ENCODE measurements around the gene SOX18. TPM values are rescaled to one million over a fixed set of nuclear protein-coding genes. Genes with fewer than 3 reads are reported as not detected.
A peak's percentile ranks its signal among the peaks of the same experiment; 100 is the strongest.

SOX18 gene
- total and polyA plus RNA-seq, 2 experiments from 2014 or later = 0.21 TPM; not detected in 1

- TF ChIP-seq, protein P1, sequence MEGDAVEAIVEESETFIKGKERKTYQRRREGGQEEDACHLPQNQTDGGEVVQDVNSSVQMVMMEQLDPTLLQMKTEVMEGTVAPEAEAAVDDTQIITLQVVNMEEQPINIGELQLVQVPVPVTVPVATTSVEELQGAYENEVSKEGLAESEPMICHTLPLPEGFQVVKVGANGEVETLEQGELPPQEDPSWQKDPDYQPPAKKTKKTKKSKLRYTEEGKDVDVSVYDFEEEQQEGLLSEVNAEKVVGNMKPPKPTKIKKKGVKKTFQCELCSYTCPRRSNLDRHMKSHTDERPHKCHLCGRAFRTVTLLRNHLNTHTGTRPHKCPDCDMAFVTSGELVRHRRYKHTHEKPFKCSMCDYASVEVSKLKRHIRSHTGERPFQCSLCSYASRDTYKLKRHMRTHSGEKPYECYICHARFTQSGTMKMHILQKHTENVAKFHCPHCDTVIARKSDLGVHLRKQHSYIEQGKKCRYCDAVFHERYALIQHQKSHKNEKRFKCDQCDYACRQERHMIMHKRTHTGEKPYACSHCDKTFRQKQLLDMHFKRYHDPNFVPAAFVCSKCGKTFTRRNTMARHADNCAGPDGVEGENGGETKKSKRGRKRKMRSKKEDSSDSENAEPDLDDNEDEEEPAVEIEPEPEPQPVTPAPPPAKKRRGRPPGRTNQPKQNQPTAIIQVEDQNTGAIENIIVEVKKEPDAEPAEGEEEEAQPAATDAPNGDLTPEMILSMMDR (conservative IDR thresholded peaks at IDR 0.05; ENCODE audit: low read depth in 2 of 2) = no peak
- no peak for TF ChIP-seq STAT1 (IDR thresholded peaks at IDR 0.05; ENCODE audit: unreplicated experiment)
- no peak for TF ChIP-seq ZNF331 (CRISPR knock-in tag; IDR thresholded peaks at IDR 0.05; ENCODE audit: low read depth)
- TF ChIP-seq EZH2 (IDR thresholded peaks at IDR 0.05; ENCODE audit: low read depth, unreplicated experiment) = no peak
Measured at GRCh38 chr20:64037199-64037497, 12.3 kb downstream of the SOX18 start (continued).

DNA sequence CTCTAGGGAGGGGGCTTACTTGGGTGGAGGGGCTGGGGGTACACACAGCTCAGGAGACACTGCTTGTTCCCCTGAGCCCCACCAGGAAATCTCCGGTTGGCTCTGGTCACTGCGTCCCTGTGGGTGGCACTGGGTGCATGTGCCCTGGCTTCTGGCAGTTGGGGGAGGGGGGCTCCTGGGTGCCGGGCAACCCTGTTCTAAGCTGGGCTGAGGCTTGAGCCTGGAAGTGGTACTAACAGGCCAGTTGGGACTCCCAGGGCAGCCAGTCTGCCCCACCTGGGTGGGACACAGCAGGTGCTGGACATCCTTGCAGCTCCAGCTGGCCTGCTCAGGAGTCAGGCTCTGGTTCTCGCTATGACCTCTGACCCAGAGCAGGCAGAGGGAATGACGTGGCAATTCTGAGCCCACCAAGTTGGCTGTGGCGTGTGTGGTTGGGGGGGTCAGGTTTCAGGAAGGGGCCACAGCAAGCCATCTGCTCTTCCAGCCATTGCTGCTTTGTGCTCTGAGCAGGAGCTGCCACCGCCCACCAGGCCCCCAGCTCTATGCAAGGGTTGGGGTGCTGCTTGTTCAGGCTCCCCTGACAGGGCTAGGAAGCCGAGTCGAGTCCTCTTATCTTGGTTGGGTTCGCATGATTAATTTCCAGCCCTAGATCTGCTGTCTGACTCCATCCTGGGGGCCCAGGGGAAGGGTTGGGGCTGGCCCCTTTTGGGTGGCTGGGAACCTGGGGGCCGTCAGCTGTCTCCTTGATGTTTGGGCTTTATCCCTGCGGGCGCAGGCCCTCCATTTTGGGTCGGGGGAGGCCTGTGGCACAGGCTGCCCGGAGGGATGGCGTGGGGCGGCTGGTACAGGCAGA lies 12.9 kb downstream of the SOX18 start:
- H3K4me1 ChIP-seq (ENCODE audit: insufficient read depth) = peaks cover 32% of the 10 kb centered on the region
- Mint-ChIP-seq H3K27me3 (ENCODE audit: insufficient read depth, low read depth, poor library complexity) (peaks cover 43% of the 10 kb centered on the region), H3K4me1 (peaks cover 32% of the 10 kb centered on the region), H3K4me3 (no peak overlapping the region), H3K27ac (no peak overlapping the region), H3K9me3 (no peaks in the 10 kb centered on the region), H3K36me3 (ENCODE audit: low read depth) (peaks cover 6% of the 10 kb centered on the region)
- TF ChIP-seq POLR2AphosphoS5 (IDR thresholded peaks at IDR 0.05; ENCODE audit: low read depth) (no peak), JUNB (IDR thresholded peaks at IDR 0.05; ENCODE audit: unreplicated experiment) (no peak), EZH2phosphoT487 (IDR thresholded peaks at IDR 0.05; ENCODE audit: unreplicated experiment) (no peak), STAT1 (IDR thresholded peaks at IDR 0.05; ENCODE audit: unreplicated experiment) (no peak), EZH2 (IDR thresholded peaks at IDR 0.05; ENCODE audit: low read depth, unreplicated experiment) (no peak), ZNF331 (CRISPR knock-in tag; IDR thresholded peaks at IDR 0.05; ENCODE audit: low read depth) (no peak), ZNF462 (CRISPR knock-in tag; IDR thresholded peaks at IDR 0.05) (no peak)
- H3K4me3 ChIP-seq = no peak overlapping the region
- H4K20me1 ChIP-seq (replicated peaks; ENCODE audit: insufficient read depth) = no peaks in the 10 kb centered on the region
- H3K4me2 ChIP-seq = peak overlapping the region; percentile 91; the same call in 1 of the 2 replicates
- no peak overlapping the region for H3K27ac ChIP-seq (ENCODE audit: low read depth)
- no peak for DNase-seq (ENCODE audit: low spot score)
- no peaks in the 10 kb centered on the region for H3K79me2 ChIP-seq (replicated peaks; ENCODE audit: insufficient read depth)
- H3K36me3 ChIP-seq (ENCODE audit: insufficient read depth) = no peaks in the 10 kb centered on the region
- ATAC-seq = no peak
- peaks cover 44% of the 10 kb centered on the region for H3K27me3 ChIP-seq (ENCODE audit: insufficient read depth)
- H3F3A ChIP-seq (replicated peaks; ENCODE audit: low read depth) = peaks cover 10% of the 10 kb centered on the region; the same call in 1 of the 2 replicates
- H3K9me2 ChIP-seq (ENCODE audit: insufficient read depth) = no peaks in the 10 kb centered on the region
- no peak overlapping the region for H2AFZ ChIP-seq

Data from GM23338 (cell line).